ENCODE measurements around the gene REM2.

The REM2 gene

GRCh38 chr14:22838631-22839041, 44.4 kb upstream of the REM2 start:
- no peak for DNase-seq (ENCODE audit: low read depth, low spot score)
- CTCF ChIA-PET = interaction anchor here (0.9 to 13.5 kb wide), 11 partner anchors 8 to 282 kb away, joined by 3 to 272 read pairs (median 10); no protein-coding TSS in a partner anchor
- peak overlapping the region; percentile 90 for H3K4me3 ChIP-seq (ENCODE audit: low read depth, low read length)
- TF ChIP-seq, protein P1, sequence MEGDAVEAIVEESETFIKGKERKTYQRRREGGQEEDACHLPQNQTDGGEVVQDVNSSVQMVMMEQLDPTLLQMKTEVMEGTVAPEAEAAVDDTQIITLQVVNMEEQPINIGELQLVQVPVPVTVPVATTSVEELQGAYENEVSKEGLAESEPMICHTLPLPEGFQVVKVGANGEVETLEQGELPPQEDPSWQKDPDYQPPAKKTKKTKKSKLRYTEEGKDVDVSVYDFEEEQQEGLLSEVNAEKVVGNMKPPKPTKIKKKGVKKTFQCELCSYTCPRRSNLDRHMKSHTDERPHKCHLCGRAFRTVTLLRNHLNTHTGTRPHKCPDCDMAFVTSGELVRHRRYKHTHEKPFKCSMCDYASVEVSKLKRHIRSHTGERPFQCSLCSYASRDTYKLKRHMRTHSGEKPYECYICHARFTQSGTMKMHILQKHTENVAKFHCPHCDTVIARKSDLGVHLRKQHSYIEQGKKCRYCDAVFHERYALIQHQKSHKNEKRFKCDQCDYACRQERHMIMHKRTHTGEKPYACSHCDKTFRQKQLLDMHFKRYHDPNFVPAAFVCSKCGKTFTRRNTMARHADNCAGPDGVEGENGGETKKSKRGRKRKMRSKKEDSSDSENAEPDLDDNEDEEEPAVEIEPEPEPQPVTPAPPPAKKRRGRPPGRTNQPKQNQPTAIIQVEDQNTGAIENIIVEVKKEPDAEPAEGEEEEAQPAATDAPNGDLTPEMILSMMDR (IDR thresholded peaks at IDR 0.05; ENCODE audit: insufficient read depth, low read length, missing control alignments) = no peak
- POLR2A ChIA-PET = interaction anchor here (0.7 to 9.2 kb wide), 7 partner anchors 9 to 282 kb away, joined by 3 to 158 read pairs (median 7); partner anchors contain the start of gene MRPL52

DNA sequence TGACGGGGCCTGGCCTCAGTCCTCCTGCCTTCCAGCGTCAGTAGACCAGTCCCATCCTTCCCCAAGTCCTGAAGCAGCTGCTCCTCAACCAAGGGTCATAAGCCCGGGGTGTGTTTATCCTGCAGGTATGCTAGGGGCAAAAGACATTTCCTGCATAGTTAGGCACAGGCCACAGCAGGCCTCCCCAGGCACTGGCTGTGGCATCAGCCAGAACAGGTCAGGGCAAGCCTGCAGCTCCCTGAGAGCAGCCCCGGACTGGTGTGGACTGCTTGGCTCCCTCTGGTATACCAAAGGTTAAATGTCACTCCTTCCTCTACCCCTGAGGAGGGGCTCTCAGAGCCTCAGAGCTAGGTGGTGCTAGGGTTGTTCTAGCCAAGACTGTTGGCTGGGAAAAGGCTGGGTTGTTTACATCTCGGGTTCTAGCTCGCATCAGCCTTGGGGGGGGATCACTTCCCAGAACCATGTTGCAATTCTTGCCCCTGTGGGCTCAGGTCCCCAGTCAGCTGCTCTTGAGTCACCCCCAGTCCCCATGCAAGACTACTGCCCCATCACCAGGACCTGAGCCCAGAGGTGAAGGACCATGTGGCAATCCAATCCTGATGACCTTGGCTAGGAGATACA, 43.8 kb upstream of the REM2 start:
- TF ChIP-seq, protein P1 (IDR thresholded peaks at IDR 0.05; ENCODE audit: insufficient read depth, low read length, missing control alignments) = no peak
- POLR2A ChIA-PET = interaction anchor here (1.2 to 9.2 kb wide), 4 partner anchors 9 to 20 kb away, joined by 3 to 158 read pairs (median 12); partner anchors contain the start of gene MRPL52
- no peak for DNase-seq (ENCODE audit: low read depth, low spot score)
- CTCF ChIA-PET = interaction anchor here (1.1 to 13.5 kb wide), 10 partner anchors 9 to 283 kb away, joined by 4 to 272 read pairs (median 12); no protein-coding TSS in a partner anchor
- H3K4me3 ChIP-seq (ENCODE audit: low read depth, low read length) = peak overlapping the region; percentile 90

GRCh38 chr14:22841311-22841710, 41.7 kb upstream of the REM2 start:
- no peak overlapping the region for H3K4me3 ChIP-seq (ENCODE audit: low read depth, low read length)
- ChIA-PET CTCF (interaction anchor here (0.9 to 13.5 kb wide), 4 partner anchors 9 to 284 kb away, joined by 3 to 272 read pairs (median 4); no protein-coding TSS in a partner anchor), POLR2A (interaction anchor here (0.7 to 9.2 kb wide), 3 partner anchors 9 to 75 kb away, joined by 3 to 158 read pairs (median 3); no protein-coding TSS in a partner anchor)
- no peak for DNase-seq (ENCODE audit: low read depth, low spot score)
- TF ChIP-seq, protein P1 (IDR thresholded peaks at IDR 0.05; ENCODE audit: insufficient read depth, low read length, missing control alignments) = no peak

DNA sequence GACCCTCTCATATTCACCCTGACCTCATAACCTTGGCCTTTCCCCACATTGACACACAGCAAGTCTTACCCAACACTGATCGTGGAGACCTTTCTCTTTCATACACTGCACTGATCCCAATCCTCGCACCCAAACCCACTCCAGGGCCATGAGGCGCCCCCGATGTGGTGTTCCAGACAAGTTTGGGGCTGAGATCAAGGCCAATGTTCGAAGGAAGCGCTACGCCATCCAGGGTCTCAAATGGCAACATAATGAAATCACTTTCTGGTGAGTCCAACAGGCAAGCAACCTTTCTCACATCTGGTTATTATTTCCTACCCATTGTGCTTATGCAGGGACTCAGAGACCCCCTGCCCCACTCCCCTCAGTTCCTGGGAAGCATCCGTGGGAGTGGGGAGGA, 41.3 kb upstream of the REM2 start:
- POLR2A ChIA-PET = interaction anchor here (9.2 kb wide), 1 partner anchor 8 kb away, joined by 158 read pairs; no protein-coding TSS in a partner anchor

GRCh38 chr14:22842211-22843122, 40.6 kb upstream of the REM2 start:
- ChIA-PET POLR2A (interaction anchor here (1.0 kb wide), 1 partner anchor 19 kb away, joined by 3 read pairs; no protein-coding TSS in a partner anchor), CTCF (interaction anchor here (0.8 to 13.5 kb wide), 6 partner anchors 8 to 290 kb away, joined by 3 to 272 read pairs (median 4); no protein-coding TSS in a partner anchor)
- TF ChIP-seq, protein P1 (IDR thresholded peaks at IDR 0.05; ENCODE audit: insufficient read depth, low read length, missing control alignments) = no peak
- no peak overlapping the region for H3K4me3 ChIP-seq (ENCODE audit: low read depth, low read length)
- DNase-seq (ENCODE audit: low read depth, low spot score) = no peak

More for the DNA sequence above, 41.3 kb upstream of the REM2 start:
- TF ChIP-seq, protein P1 (IDR thresholded peaks at IDR 0.05; ENCODE audit: insufficient read depth, low read length, missing control alignments) = no peak
- H3K4me3 ChIP-seq (ENCODE audit: low read depth, low read length) = no peak overlapping the region
- DNase-seq (ENCODE audit: low read depth, low spot score) = no peak
- CTCF ChIA-PET = interaction anchor here (1.7 to 13.5 kb wide), 2 partner anchors 9 to 31 kb away, joined by 4 to 272 read pairs; no protein-coding TSS in a partner anchor
